Tibial nerve (tissue), 4 donors: ENCODE results near the gene F2RL1.

Experiments used
- EP300 ChIP-seq, 2 donors: sonication (generic); formaldehyde crosslinking; IDR thresholded peaks; one replicate each; pipeline ENCODE4 v1.6.1; 2017; ENCODE audit warnings: antibody characterized with exemption in 2 of 2, mild to moderate bottlenecking in 1 of 2
- POLR2A ChIP-seq, 2 donors: fragments of 450-650 bp; IDR thresholded peaks; one replicate each; pipeline ENCODE4 v1.6.1; 2017; ENCODE audit warnings: antibody characterized with exemption in 2 of 2, mild to moderate bottlenecking in 2 of 2, moderate library complexity in 2 of 2
- TF ChIP-seq, protein P1 (sequence below), 5 experiments: fragments of 200-600 bp in 3 of 5; fragments of 450-650 bp in 2 of 5; sonication (generic) in 3 of 5; IDR thresholded peaks; one replicate each; pipeline ENCODE4 v1.5.1; 2016 to 2019; ENCODE audit warnings: antibody characterized with exemption in 5 of 5, mild to moderate bottlenecking in 3 of 5, moderate library complexity in 2 of 5

DNA sequence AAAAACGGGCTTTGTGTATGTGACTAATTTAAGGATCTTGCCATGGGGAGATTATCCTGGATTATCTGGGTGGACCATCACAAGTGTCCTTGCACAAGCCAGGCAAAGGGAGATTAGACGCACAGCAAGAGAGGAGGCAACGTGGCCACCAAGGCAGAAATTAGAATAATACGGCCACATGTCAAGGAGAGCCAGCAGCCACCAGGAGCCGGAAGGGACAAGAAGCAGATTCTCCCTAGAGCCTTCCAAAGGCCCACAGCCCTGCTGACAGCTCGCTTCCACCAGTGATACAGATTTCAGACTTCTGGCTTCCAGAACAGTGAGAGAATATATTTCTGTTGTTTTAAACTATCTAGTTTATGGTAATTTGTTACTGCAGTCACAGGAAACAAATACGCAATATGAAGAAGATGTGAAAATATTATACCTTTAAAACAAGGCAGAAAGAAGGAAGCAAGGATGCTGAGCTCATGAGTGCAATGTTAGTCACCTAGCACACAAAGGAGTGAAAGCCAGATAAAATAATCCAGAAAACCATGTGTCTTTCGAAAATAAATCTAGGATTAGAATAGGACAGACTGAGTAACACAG, 28.7 kb upstream of the F2RL1 start:
- TF ChIP-seq, protein P1, sequence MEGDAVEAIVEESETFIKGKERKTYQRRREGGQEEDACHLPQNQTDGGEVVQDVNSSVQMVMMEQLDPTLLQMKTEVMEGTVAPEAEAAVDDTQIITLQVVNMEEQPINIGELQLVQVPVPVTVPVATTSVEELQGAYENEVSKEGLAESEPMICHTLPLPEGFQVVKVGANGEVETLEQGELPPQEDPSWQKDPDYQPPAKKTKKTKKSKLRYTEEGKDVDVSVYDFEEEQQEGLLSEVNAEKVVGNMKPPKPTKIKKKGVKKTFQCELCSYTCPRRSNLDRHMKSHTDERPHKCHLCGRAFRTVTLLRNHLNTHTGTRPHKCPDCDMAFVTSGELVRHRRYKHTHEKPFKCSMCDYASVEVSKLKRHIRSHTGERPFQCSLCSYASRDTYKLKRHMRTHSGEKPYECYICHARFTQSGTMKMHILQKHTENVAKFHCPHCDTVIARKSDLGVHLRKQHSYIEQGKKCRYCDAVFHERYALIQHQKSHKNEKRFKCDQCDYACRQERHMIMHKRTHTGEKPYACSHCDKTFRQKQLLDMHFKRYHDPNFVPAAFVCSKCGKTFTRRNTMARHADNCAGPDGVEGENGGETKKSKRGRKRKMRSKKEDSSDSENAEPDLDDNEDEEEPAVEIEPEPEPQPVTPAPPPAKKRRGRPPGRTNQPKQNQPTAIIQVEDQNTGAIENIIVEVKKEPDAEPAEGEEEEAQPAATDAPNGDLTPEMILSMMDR (IDR thresholded peaks at IDR 0.05): no peak
- no peak for TF ChIP-seq POLR2A (IDR thresholded peaks at IDR 0.05)
- TF ChIP-seq EP300 (IDR thresholded peaks at IDR 0.05): no peak
